Liver (tissue), 9 donors: ENCODE results near the gene TBC1D14. TPM values are rescaled to one million over a fixed set of nuclear protein-coding genes. Genes with fewer than 3 reads are reported as not detected.

Experiments used
- DNase-seq: peaks from one replicate; pipeline ENCODE4 v3.0.0-alpha.2; 2017; ENCODE audit warnings: low spot score
- H3K27ac ChIP-seq, 2 donors: one replicate each; pipeline ENCODE4 v1.7.0; 2013; ENCODE audit warnings: inconsistent platforms in 2 of 2, low read length in 2 of 2, control low read depth in 1 of 2, low read depth in 1 of 2, mild to moderate bottlenecking in 1 of 2
- H3K27me3 ChIP-seq, 4 donors: one replicate each; pipeline versions ENCODE4 v1.6.1 to v1.7.0; 2013; ENCODE audit warnings: low read length in 3 of 4, inconsistent platforms in 1 of 4, mild to moderate bottlenecking in 1 of 4, moderate library complexity in 1 of 4; ENCODE audit not compliant: control insufficient read depth in 4 of 4, insufficient read depth in 4 of 4
- H3K36me3 ChIP-seq, 4 donors: one replicate each; pipeline versions ENCODE4 v1.6.1 to v1.7.0; 2013; ENCODE audit warnings: low read length in 3 of 4, mild to moderate bottlenecking in 3 of 4, low read depth in 1 of 4, moderate library complexity in 1 of 4; ENCODE audit not compliant: control insufficient read depth in 4 of 4, insufficient read depth in 3 of 4
- H3K4me1 ChIP-seq, 4 donors: one replicate each; pipeline versions ENCODE4 v1.6.1 to v1.7.0; 2013; ENCODE audit warnings: low read length in 3 of 4, mild to moderate bottlenecking in 3 of 4, moderate library complexity in 1 of 4; ENCODE audit not compliant: control insufficient read depth in 4 of 4, insufficient read depth in 4 of 4
- H3K4me3 ChIP-seq, 3 donors: one replicate each; pipeline versions ENCODE4 v1.6.1 to v1.7.0; 2013; ENCODE audit warnings: low read length in 3 of 3, control low read depth in 1 of 3, low read depth in 1 of 3, mild to moderate bottlenecking in 1 of 3
- H3K9ac ChIP-seq, 2 donors: one replicate each; pipeline ENCODE4 v1.7.0; 2013; ENCODE audit warnings: low read length in 2 of 2, mild to moderate bottlenecking in 2 of 2, moderate library complexity in 2 of 2, control low read depth in 1 of 2, low read depth in 1 of 2
- H3K9me3 ChIP-seq, 4 donors: one replicate each; pipeline versions ENCODE4 v1.6.1 to v1.7.0; 2013; ENCODE audit warnings: low read length in 3 of 4; ENCODE audit not compliant: control insufficient read depth in 4 of 4
- EGR1 ChIP-seq, 2 donors: IDR thresholded peaks; 2 replicates each; pipeline ENCODE4 v1.6.1; 2016 to 2018; ENCODE audit warnings: antibody characterized with exemption in 2 of 2, low read depth in 2 of 2
- FOXA1 ChIP-seq: IDR thresholded peaks from 2 replicates; pipeline ENCODE4 v1.6.1; 2016; ENCODE audit warnings: antibody characterized with exemption
- FOXA2 ChIP-seq: IDR thresholded peaks from 2 replicates; pipeline ENCODE4 v1.6.1; 2016; ENCODE audit warnings: antibody characterized with exemption
- GABPA ChIP-seq, 2 donors: IDR thresholded peaks in 1 of 2; conservative IDR thresholded peaks in 1 of 2; 2 replicates each; pipeline ENCODE4 v1.6.1; 2016; ENCODE audit warnings: antibody characterized with exemption in 2 of 2, mild to moderate bottlenecking in 1 of 2, moderate library complexity in 1 of 2
- HNF4A ChIP-seq, 2 donors: conservative IDR thresholded peaks; 2 replicates each; pipeline ENCODE4 v1.6.1; 2016; ENCODE audit warnings: antibody characterized with exemption in 2 of 2, mild to moderate bottlenecking in 2 of 2
- HNF4G ChIP-seq: IDR thresholded peaks from 2 replicates; pipeline ENCODE4 v1.6.1; 2016; ENCODE audit warnings: antibody characterized with exemption
- NR2F2 ChIP-seq: IDR thresholded peaks from 2 replicates; pipeline ENCODE4 v1.6.1; 2016; ENCODE audit warnings: antibody characterized with exemption
- RAD21 ChIP-seq, 2 donors: IDR thresholded peaks; 2 replicates each; pipeline ENCODE4 v1.6.1; 2016; ENCODE audit warnings: antibody characterized with exemption in 2 of 2, mild to moderate bottlenecking in 2 of 2
- RXRA ChIP-seq, 2 donors: IDR thresholded peaks; 2 replicates each; pipeline ENCODE4 v1.6.1; 2017 to 2018; ENCODE audit warnings: antibody characterized with exemption in 2 of 2, mild to moderate bottlenecking in 1 of 2
- SP1 ChIP-seq: IDR thresholded peaks from 2 replicates; pipeline ENCODE4 v1.6.1; 2018; ENCODE audit warnings: antibody characterized with exemption, mild to moderate bottlenecking
- TAF1 ChIP-seq: conservative IDR thresholded peaks from 2 replicates; pipeline ENCODE4 v1.6.1; 2016; ENCODE audit warnings: antibody characterized with exemption, mild to moderate bottlenecking
- YY1 ChIP-seq: IDR thresholded peaks from 2 replicates; pipeline ENCODE4 v1.6.1; 2016; ENCODE audit warnings: antibody characterized with exemption, mild to moderate bottlenecking
- WGBS: extraction: QIAGEN DNeasy Blood & Tissue Kit; methylation state at CpG from one replicate; pipeline ENCODE4 v1.1.7; 2013; 5-methylcytosine and 5-hydroxymethylcytosine counted together
- polyA plus RNA-seq, 2 donors: library from polyadenylated mRNA; stranded (reverse) in 1 of 2; unstranded in 1 of 2; fragments of 200-250 nt in 1 of 2; fragments of >200 nt in 1 of 2; fragmentation: Nextera tagmentation in 1 of 2; extraction: Ambion mirVana in 1 of 2; gene quantifications; one replicate each; pipeline versions ENCODE4 v1.2.1 to v1.2.3, GENCODE V29; 2013 to 2015
- total RNA-seq, 2 donors: library from RNA; depleted of rRNA; stranded (reverse); fragments of >200 nt; gene quantifications; one replicate each; pipeline ENCODE4 v1.2.3, GENCODE V29; 2014
- TF ChIP-seq, protein P1 (sequence below): fragments of 150-350 bp; IDR thresholded peaks from 2 replicates; pipeline ENCODE4 v1.5.1; 2017; ENCODE audit warnings: improper control_type of control experiment, low read depth, low read length; ENCODE audit not compliant: missing input control
- TF ChIP-seq, protein P2 (sequence below): IDR thresholded peaks from 2 replicates; pipeline ENCODE4 v1.6.1; 2016; ENCODE audit warnings: antibody characterized with exemption
- TF ChIP-seq, protein P3 (sequence below): IDR thresholded peaks from 2 replicates; pipeline ENCODE4 v1.6.1; 2016; ENCODE audit warnings: antibody characterized with exemption, mild to moderate bottlenecking
- TF ChIP-seq, protein P4 (sequence below): IDR thresholded peaks from 2 replicates; pipeline ENCODE4 v1.6.1; 2016; ENCODE audit warnings: antibody characterized with exemption
- TF ChIP-seq, protein P5 (sequence below): IDR thresholded peaks from 2 replicates; pipeline ENCODE4 v1.6.1; 2016; ENCODE audit warnings: antibody characterized with exemption
- donor health status: healthy.
- donor health status: healthy.
- donor health status: healthy.
- donor health status: healthy.
- donor health status: healthy.

Gene TBC1D14
- total and polyA plus RNA-seq, 4 donors: 10.0 to 45.2 (median 22.7) TPM

DNA sequence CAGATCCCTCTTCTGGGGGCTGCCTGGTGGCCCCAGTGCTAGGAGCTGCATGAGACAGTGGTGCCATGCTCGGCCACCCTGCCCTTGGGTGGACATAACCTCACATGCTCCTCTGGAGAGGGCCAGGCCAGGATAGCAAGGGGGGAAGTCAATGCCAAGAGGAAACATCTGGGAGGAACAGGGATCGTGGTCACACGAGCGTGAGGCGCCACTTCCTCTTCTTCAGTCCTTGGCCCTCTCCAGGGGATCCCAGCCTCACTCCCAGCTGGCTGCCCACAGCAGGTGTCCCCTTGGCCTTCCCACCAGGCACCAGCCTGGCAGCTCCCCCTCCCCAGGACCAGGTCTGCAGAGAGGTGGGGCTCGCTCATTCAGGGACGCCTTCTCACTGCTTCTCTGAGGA, 28.6 kb downstream of the TBC1D14 start:
- Histone ChIP-seq H3K9ac (no peak overlapping the region), H3K36me3 (no peaks in the 10 kb centered on the region), H3K9me3 (no peaks in the 10 kb centered on the region), H3K27me3 (no peaks in the 10 kb centered on the region), H3K27ac (no peak overlapping the region), H3K4me3 (no peak overlapping the region), H3K4me1 (peaks cover 10 to 57% (median 34%) of the 10 kb centered on the region in 4 donors)
- TF ChIP-seq, protein P1, sequence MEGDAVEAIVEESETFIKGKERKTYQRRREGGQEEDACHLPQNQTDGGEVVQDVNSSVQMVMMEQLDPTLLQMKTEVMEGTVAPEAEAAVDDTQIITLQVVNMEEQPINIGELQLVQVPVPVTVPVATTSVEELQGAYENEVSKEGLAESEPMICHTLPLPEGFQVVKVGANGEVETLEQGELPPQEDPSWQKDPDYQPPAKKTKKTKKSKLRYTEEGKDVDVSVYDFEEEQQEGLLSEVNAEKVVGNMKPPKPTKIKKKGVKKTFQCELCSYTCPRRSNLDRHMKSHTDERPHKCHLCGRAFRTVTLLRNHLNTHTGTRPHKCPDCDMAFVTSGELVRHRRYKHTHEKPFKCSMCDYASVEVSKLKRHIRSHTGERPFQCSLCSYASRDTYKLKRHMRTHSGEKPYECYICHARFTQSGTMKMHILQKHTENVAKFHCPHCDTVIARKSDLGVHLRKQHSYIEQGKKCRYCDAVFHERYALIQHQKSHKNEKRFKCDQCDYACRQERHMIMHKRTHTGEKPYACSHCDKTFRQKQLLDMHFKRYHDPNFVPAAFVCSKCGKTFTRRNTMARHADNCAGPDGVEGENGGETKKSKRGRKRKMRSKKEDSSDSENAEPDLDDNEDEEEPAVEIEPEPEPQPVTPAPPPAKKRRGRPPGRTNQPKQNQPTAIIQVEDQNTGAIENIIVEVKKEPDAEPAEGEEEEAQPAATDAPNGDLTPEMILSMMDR: no peak
- TF ChIP-seq, protein P2, sequence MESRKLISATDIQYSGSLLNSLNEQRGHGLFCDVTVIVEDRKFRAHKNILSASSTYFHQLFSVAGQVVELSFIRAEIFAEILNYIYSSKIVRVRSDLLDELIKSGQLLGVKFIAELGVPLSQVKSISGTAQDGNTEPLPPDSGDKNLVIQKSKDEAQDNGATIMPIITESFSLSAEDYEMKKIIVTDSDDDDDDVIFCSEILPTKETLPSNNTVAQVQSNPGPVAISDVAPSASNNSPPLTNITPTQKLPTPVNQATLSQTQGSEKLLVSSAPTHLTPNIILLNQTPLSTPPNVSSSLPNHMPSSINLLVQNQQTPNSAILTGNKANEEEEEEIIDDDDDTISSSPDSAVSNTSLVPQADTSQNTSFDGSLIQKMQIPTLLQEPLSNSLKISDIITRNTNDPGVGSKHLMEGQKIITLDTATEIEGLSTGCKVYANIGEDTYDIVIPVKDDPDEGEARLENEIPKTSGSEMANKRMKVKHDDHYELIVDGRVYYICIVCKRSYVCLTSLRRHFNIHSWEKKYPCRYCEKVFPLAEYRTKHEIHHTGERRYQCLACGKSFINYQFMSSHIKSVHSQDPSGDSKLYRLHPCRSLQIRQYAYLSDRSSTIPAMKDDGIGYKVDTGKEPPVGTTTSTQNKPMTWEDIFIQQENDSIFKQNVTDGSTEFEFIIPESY: no peak
- no peak for TF ChIP-seq FOXA2
- TF ChIP-seq YY1: no peak
- no peak for TF ChIP-seq HNF4A (conservative IDR thresholded peaks at IDR 0.05)
- no peak for TF ChIP-seq TAF1
- TF ChIP-seq, protein P3, sequence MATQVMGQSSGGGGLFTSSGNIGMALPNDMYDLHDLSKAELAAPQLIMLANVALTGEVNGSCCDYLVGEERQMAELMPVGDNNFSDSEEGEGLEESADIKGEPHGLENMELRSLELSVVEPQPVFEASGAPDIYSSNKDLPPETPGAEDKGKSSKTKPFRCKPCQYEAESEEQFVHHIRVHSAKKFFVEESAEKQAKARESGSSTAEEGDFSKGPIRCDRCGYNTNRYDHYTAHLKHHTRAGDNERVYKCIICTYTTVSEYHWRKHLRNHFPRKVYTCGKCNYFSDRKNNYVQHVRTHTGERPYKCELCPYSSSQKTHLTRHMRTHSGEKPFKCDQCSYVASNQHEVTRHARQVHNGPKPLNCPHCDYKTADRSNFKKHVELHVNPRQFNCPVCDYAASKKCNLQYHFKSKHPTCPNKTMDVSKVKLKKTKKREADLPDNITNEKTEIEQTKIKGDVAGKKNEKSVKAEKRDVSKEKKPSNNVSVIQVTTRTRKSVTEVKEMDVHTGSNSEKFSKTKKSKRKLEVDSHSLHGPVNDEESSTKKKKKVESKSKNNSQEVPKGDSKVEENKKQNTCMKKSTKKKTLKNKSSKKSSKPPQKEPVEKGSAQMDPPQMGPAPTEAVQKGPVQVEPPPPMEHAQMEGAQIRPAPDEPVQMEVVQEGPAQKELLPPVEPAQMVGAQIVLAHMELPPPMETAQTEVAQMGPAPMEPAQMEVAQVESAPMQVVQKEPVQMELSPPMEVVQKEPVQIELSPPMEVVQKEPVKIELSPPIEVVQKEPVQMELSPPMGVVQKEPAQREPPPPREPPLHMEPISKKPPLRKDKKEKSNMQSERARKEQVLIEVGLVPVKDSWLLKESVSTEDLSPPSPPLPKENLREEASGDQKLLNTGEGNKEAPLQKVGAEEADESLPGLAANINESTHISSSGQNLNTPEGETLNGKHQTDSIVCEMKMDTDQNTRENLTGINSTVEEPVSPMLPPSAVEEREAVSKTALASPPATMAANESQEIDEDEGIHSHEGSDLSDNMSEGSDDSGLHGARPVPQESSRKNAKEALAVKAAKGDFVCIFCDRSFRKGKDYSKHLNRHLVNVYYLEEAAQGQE: no peak
- TF ChIP-seq EGR1 (IDR thresholded peaks at IDR 0.05; ENCODE audit: low read depth in 2 of 2): no peak
- TF ChIP-seq GABPA (IDR thresholded peaks at IDR 0.05 in 1 of 2, conservative IDR thresholded peaks at IDR 0.05 in 1 of 2): no peak
- TF ChIP-seq NR2F2: no peak
- TF ChIP-seq, protein P4, sequence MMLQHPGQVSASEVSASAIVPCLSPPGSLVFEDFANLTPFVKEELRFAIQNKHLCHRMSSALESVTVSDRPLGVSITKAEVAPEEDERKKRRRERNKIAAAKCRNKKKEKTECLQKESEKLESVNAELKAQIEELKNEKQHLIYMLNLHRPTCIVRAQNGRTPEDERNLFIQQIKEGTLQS: no peak
- TF ChIP-seq, protein P5, sequence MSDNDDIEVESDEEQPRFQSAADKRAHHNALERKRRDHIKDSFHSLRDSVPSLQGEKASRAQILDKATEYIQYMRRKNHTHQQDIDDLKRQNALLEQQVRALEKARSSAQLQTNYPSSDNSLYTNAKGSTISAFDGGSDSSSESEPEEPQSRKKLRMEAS: no peak
- TF ChIP-seq HNF4G: no peak
- TF ChIP-seq RAD21 (IDR thresholded peaks at IDR 0.05): no peak
- no peak for TF ChIP-seq FOXA1
- no peak for DNase-seq
- 70% methylated on average over 7 of the region's 7 CpGs for WGBS

DNA sequence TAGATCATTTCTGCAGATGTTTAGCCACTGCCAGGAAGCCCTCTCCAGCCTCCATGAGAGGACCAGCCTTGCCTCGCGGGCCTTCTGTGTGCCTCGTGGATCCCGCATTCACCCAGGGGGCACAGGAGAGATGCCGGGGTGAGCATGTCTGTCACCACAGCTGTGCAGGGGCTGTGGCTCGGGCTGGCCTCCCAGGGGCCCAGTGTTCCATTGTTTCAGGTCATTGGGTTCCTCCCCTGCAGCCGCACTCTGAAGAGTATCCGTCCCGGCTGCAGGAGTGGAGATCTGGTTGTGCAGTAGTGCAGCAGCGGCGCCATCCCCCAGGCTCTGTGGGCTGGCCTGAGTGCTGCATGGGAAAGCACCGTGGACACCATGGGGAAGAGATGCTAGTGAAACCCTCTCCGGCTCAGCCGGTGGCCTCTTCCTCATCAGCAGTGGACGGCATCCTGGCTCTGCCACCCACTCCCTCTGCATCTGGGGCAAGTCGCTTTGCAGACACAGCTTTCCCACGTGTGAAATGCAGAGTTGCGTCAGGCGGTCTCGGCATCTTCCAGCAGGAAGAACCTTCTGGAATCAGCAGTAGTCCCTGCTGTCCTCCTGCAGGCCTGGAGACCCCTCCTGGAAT, 29.1 kb downstream of the TBC1D14 start:
- H3K9ac ChIP-seq: no peak overlapping the region
- no peaks in the 10 kb centered on the region for H3K36me3 ChIP-seq
- H3K4me1 ChIP-seq: peaks cover 10 to 60% (median 34%) of the 10 kb centered on the region in 4 donors
- H3K4me3 ChIP-seq: no peak overlapping the region
- H3K27me3 ChIP-seq: no peaks in the 10 kb centered on the region
- H3K9me3 ChIP-seq: no peaks in the 10 kb centered on the region
- no peak overlapping the region for H3K27ac ChIP-seq
- 88% methylated on average over 20 of the region's 20 CpGs for WGBS
- no peak for DNase-seq
- TF ChIP-seq, protein P5: no peak
- TF ChIP-seq, protein P3: no peak
- TF ChIP-seq RAD21 (IDR thresholded peaks at IDR 0.05) (no peak), FOXA2 (no peak), EGR1 (IDR thresholded peaks at IDR 0.05; ENCODE audit: low read depth in 2 of 2) (no peak), SP1 (no peak), YY1 (no peak), RXRA (IDR thresholded peaks at IDR 0.05) (no peak)
- TF ChIP-seq, protein P1: no peak
